ENCODE measurements around the gene RGS9. TPM values are rescaled to one million over a fixed set of nuclear protein-coding genes. Genes with fewer than 3 reads are reported as not detected.

Gene RGS9
- total and polyA plus RNA-seq, 8 donors = 1.2 to 13.9 (median 3.4) TPM

GRCh38 chr17:65208717-65209116 lies 71.5 kb downstream of the RGS9 start:
- H3K36me3 ChIP-seq = no peaks in the 10 kb centered on the region
- no peak overlapping the region for H3K27ac ChIP-seq
- H3K27me3 ChIP-seq = no peaks in the 10 kb centered on the region
- no peak for DNase-seq
- TF ChIP-seq, protein P1, sequence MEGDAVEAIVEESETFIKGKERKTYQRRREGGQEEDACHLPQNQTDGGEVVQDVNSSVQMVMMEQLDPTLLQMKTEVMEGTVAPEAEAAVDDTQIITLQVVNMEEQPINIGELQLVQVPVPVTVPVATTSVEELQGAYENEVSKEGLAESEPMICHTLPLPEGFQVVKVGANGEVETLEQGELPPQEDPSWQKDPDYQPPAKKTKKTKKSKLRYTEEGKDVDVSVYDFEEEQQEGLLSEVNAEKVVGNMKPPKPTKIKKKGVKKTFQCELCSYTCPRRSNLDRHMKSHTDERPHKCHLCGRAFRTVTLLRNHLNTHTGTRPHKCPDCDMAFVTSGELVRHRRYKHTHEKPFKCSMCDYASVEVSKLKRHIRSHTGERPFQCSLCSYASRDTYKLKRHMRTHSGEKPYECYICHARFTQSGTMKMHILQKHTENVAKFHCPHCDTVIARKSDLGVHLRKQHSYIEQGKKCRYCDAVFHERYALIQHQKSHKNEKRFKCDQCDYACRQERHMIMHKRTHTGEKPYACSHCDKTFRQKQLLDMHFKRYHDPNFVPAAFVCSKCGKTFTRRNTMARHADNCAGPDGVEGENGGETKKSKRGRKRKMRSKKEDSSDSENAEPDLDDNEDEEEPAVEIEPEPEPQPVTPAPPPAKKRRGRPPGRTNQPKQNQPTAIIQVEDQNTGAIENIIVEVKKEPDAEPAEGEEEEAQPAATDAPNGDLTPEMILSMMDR (IDR thresholded peaks at IDR 0.05) = no peak
- ATAC-seq = no peak
- H3K4me1 ChIP-seq = no peaks in the 10 kb centered on the region
- intact Hi-C loops (cut with DNase I) = no loop called here
- no peak for FAIRE-seq
- no peak overlapping the region for H3K4me3 ChIP-seq
- H3K9me3 ChIP-seq = no peaks in the 10 kb centered on the region
- WGBS, 2 donors = 43 to 53% methylated on average over 1 of the region's 1 CpG

DNA sequence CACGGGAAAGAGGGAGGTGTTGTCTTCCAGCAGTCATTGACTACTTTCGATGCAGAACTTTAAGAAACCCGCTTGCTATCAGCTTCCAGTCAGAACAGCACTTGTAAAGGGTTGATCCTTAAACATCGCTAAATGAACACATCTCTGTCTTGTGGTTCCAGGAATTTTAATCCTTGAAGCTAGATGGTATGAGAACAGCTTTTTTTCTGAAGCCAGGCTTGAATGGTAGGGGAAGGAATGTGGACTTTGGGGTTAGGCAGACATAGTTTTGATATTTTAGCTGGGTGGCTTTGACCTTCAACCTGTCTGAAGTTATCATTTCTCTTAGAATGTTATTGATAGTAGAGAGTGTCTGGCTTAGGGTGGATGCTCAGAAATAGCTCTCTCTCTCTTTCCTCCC lies 81.1 kb downstream of the RGS9 start:
- no peak overlapping the region for H3K27ac ChIP-seq
- 65 to 72% methylated on average over 4 of the region's 4 CpGs for WGBS, 2 donors
- DNase-seq (no peak), FAIRE-seq (no peak), ATAC-seq (no peak)
- no peaks in the 10 kb centered on the region for H3K4me1 ChIP-seq
- H3K27me3 ChIP-seq = no peaks in the 10 kb centered on the region
- intact Hi-C loops (cut with DNase I) = no loop called here
- TF ChIP-seq, protein P1 (IDR thresholded peaks at IDR 0.05) = no peak
- H3K36me3 ChIP-seq = no peaks in the 10 kb centered on the region
- no peaks in the 10 kb centered on the region for H3K9me3 ChIP-seq
- no peak overlapping the region for H3K4me3 ChIP-seq

GRCh38 chr17:65219124-65219523 lies 82.0 kb downstream of the RGS9 start:
- no peaks in the 10 kb centered on the region for H3K36me3 ChIP-seq
- 31 to 37% methylated on average over 3 of the region's 3 CpGs for WGBS, 2 donors
- DNase-seq (no peak), FAIRE-seq (no peak), ATAC-seq (no peak)
- no peak overlapping the region for H3K27ac ChIP-seq
- H3K4me3 ChIP-seq = no peak overlapping the region
- intact Hi-C loops (cut with DNase I) = no loop called here
- no peaks in the 10 kb centered on the region for H3K27me3 ChIP-seq
- H3K9me3 ChIP-seq = no peaks in the 10 kb centered on the region
- TF ChIP-seq, protein P1 (IDR thresholded peaks at IDR 0.05) = no peak
- no peaks in the 10 kb centered on the region for H3K4me1 ChIP-seq

- 81 to 94% methylated on average over 3 of the region's 3 CpGs for WGBS, 2 donors
- Histone ChIP-seq H3K4me1 (no peaks in the 10 kb centered on the region), H3K9me3 (no peaks in the 10 kb centered on the region), H3K27me3 (no peaks in the 10 kb centered on the region), H3K36me3 (no peaks in the 10 kb centered on the region), H3K27ac (no peak overlapping the region), H3K4me3 (no peak overlapping the region)
- intact Hi-C loops (cut with DNase I) = no loop called here
- FAIRE-seq = no peak
- no peak for DNase-seq
- TF ChIP-seq, protein P1 (IDR thresholded peaks at IDR 0.05) = no peak
- no peak for ATAC-seq
Observed at GRCh38 chr17:65219707-65220106, 82.5 kb downstream of the RGS9 start.

DNA sequence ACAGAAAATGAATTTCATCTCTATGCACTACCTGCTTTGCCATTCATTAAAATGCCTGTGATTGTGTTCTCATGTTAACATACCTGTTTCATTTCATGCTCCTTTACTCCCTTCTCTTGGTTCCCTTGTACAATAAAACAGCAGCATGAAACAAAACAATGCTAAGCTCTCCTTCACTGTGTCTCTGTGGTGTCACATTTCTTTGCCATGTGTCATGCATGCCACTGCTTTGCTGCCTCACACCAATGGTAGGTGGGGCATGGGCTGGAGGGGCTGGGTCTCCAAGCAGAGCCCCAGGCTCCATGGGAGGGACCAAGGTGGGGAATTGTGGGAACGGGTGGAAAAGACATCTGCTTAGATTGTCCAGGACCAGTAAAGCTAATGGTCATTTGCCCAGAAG lies 83.6 kb downstream of the RGS9 start:
- 67 to 81% methylated on average over 1 of the region's 1 CpG for WGBS, 2 donors
- TF ChIP-seq, protein P1 (IDR thresholded peaks at IDR 0.05) = no peak
- no peak overlapping the region for H3K27ac ChIP-seq
- no peak for ATAC-seq
- no peak for DNase-seq
- H3K36me3 ChIP-seq = no peaks in the 10 kb centered on the region
- H3K9me3 ChIP-seq = no peaks in the 10 kb centered on the region
- no peaks in the 10 kb centered on the region for H3K27me3 ChIP-seq
- H3K4me1 ChIP-seq = no peaks in the 10 kb centered on the region
- no peak overlapping the region for H3K4me3 ChIP-seq
- FAIRE-seq = no peak
- intact Hi-C loops (cut with DNase I) = no loop called here

Measured in pancreas (tissue), 10 donors.